ENCODE data around the gene LRRC23. TPM values are rescaled to one million over a fixed set of nuclear protein-coding genes. Genes with fewer than 3 reads are reported as not detected.
A peak's percentile ranks its signal among the peaks of the same experiment; 100 is the strongest.

Gene LRRC23
- total and polyA plus RNA-seq, 2 of the 4 experiments (the other 2 are of a cell fraction), result 11.1 to 11.4 TPM

GRCh38 chr12:6914246-6914946 is 9.8 kb downstream of the LRRC23 start, which contains the start of gene ENO2:
Gene ENO2 (plus strand): TSS chr12:6914580. CDS start chr12:6915833, 1,253 bp downstream.
- Histone ChIP-seq H3K4ac (ENCODE audit: low read depth, low read length) (peak within 1 kb of the TSS; percentile 75), H3K14ac (replicated peaks; ENCODE audit: low read depth, low read length) (peak within 1 kb of the TSS; percentile 69), H2BK5ac (ENCODE audit: low read depth, low read length, poor library complexity, severe bottlenecking) (peak within 1 kb of the TSS; percentile 89), H3K4me2 (ENCODE audit: low read depth, low read length) (peak within 1 kb of the TSS; percentile 96), H3K9me1 (ENCODE audit: insufficient read depth, low read length) (peaks cover 7% of the 10 kb centered on the region; the same call in 1 of the 2 replicates), H3K4me3 (ENCODE audit: insufficient read depth, low read depth, low read length) (peak within 1 kb of the TSS; percentile 90), H3K9me3 (ENCODE audit: control insufficient read depth, insufficient read depth, low read length) (no peaks in the 10 kb centered on the region), H3K36me3 (ENCODE audit: control insufficient read depth, insufficient read depth, low read length) (peaks cover 22% of the 10 kb centered on the region), H2AFZ (replicated peaks; ENCODE audit: low read length, poor library complexity) (peak within 1 kb of the TSS; percentile 89), H2AK9ac (replicated peaks; ENCODE audit: low read depth, low read length, poor library complexity) (peak within 1 kb of the TSS; percentile 93), H2BK20ac (ENCODE audit: low read depth, low read length) (no peak within 1 kb of the TSS), H3K18ac (ENCODE audit: low read depth, low read length) (peak within 1 kb of the TSS; percentile 85), H3K27me3 (ENCODE audit: control insufficient read depth, insufficient read depth, low read length) (no peaks in the 10 kb centered on the region), H3K56ac (ENCODE audit: extremely low read depth, insufficient read depth, low read length) (0 out of 2 replicates have a peak within 1 kb of the TSS, but pooled peaks have one; percentile 8), H2BK15ac (ENCODE audit: low read depth, low read length) (peak within 1 kb of the TSS; percentile 81; the same call in 2 of the 3 replicates), H3K27ac (ENCODE audit: insufficient read depth, low read length) (peak within 1 kb of the TSS; percentile 87), H4K20me1 (ENCODE audit: insufficient read depth, low read length) (0 out of 2 replicates have a peak, but pooled peaks cover 6% of the 10 kb centered on the region), H3K4me1 (ENCODE audit: control insufficient read depth, insufficient read depth, low read length) (peaks cover 24% of the 10 kb centered on the region), H4K91ac (ENCODE audit: insufficient read depth, low read depth, low read length) (peak within 1 kb of the TSS; percentile 77; the same call in 1 of the 2 replicates), H2AK5ac (ENCODE audit: low read depth, low read length) (peak within 1 kb of the TSS; percentile 88), H4K5ac (ENCODE audit: low read depth, low read length) (peak within 1 kb of the TSS; percentile 92), H3K23ac (ENCODE audit: low read depth, low read length) (peak within 1 kb of the TSS; percentile 77), H3K79me1 (ENCODE audit: low read depth in 1 of 2, low read length in 2 of 2) (peaks cover 35 to 41% of the 10 kb centered on the region in 2 experiments), H4K8ac (ENCODE audit: low read depth in 2 of 2, low read length in 2 of 2) (peak within 1 kb of the TSS; percentile 88 to 100), H3K9ac (ENCODE audit: low read depth, low read length) (peak within 1 kb of the TSS; percentile 66), H2BK120ac (ENCODE audit: low read depth, low read length) (peak within 1 kb of the TSS; percentile 53)
- intact Hi-C loops (cut with micrococcal nuclease) (no loop called here), in situ Hi-C loops (cut with MboI; ENCODE audit: low sequenced_read_pairs) (no loop called here), dilution Hi-C loops (cut with HindIII; ENCODE audit: low sequenced_read_pairs, unreplicated experiment) (no loop called here)
- CTCF ChIA-PET, result interaction anchor here (2.1 kb wide), 1 partner anchor 10 kb away, joined by 7 read pairs; no protein-coding TSS in a partner anchor
- DNase-seq, result peak; percentile 63
- BruUV-seq (replicated peaks), result no TSS peak
- POLR2A ChIA-PET (ENCODE audit: unreplicated experiment), result interaction anchor here (0.9 kb wide), 1 partner anchor 199 kb away, joined by 4 read pairs; no protein-coding TSS in a partner anchor
- 1% methylated on average over 23 of the region's 68 CpGs; no CpG with 5 or more reads in 1 of the 2 experiments for WGBS, 2 experiments (ENCODE audit: extremely low coverage in 2 of 2, insufficient read length in 1 of 2)
- peak; percentile 92 for ATAC-seq (ENCODE audit: low read depth)
- TF ChIP-seq RAD21 (IDR thresholded peaks at IDR 0.05; ENCODE audit: low read length) (no peak), RFX5 (IDR thresholded peaks at IDR 0.05; ENCODE audit: low read depth, low read length) (no peak), MAFK (IDR thresholded peaks at IDR 0.05; ENCODE audit: low read depth, low read length) (no peak), NFE2L2 (IDR thresholded peaks at IDR 0.05; ENCODE audit: low read depth, low read length) (no peak), FOS (IDR thresholded peaks at IDR 0.05; ENCODE audit: low read depth, low read length) (peak; percentile 31; the same call in 1 of the 2 replicates), POLR2A (IDR thresholded peaks at IDR 0.05; ENCODE audit: low read depth, low read length) (no peak), CEBPB (IDR thresholded peaks at IDR 0.05; ENCODE audit: low read depth, low read length) (no peak), USF2 (IDR thresholded peaks at IDR 0.05; ENCODE audit: low read depth, low read length) (peak; percentile 89), MAZ (IDR thresholded peaks at IDR 0.05; ENCODE audit: borderline replicate concordance, low read depth, low read length) (peak; percentile 85; the same call in 1 of the 2 replicates), BHLHE40 (IDR thresholded peaks at IDR 0.05; ENCODE audit: low read depth, low read length) (no peak), CHD1 (IDR thresholded peaks at IDR 0.05; ENCODE audit: low read depth, low read length) (no peak), MXI1 (IDR thresholded peaks at IDR 0.05; ENCODE audit: borderline replicate concordance, low read depth, low read length) (no peak)
- TF ChIP-seq, protein P1, sequence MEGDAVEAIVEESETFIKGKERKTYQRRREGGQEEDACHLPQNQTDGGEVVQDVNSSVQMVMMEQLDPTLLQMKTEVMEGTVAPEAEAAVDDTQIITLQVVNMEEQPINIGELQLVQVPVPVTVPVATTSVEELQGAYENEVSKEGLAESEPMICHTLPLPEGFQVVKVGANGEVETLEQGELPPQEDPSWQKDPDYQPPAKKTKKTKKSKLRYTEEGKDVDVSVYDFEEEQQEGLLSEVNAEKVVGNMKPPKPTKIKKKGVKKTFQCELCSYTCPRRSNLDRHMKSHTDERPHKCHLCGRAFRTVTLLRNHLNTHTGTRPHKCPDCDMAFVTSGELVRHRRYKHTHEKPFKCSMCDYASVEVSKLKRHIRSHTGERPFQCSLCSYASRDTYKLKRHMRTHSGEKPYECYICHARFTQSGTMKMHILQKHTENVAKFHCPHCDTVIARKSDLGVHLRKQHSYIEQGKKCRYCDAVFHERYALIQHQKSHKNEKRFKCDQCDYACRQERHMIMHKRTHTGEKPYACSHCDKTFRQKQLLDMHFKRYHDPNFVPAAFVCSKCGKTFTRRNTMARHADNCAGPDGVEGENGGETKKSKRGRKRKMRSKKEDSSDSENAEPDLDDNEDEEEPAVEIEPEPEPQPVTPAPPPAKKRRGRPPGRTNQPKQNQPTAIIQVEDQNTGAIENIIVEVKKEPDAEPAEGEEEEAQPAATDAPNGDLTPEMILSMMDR (conservative IDR thresholded peaks at IDR 0.05; ENCODE audit: low read depth, low read length), result no peak
- TF ChIP-seq, protein P2, sequence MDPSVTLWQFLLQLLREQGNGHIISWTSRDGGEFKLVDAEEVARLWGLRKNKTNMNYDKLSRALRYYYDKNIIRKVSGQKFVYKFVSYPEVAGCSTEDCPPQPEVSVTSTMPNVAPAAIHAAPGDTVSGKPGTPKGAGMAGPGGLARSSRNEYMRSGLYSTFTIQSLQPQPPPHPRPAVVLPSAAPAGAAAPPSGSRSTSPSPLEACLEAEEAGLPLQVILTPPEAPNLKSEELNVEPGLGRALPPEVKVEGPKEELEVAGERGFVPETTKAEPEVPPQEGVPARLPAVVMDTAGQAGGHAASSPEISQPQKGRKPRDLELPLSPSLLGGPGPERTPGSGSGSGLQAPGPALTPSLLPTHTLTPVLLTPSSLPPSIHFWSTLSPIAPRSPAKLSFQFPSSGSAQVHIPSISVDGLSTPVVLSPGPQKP (IDR thresholded peaks at IDR 0.05; ENCODE audit: borderline replicate concordance, low read depth, low read length), result no peak
